ENCODE data around the gene ASTN1.

Gene ASTN1

GRCh38 chr1:177012342-177012925 is 152.1 kb downstream of the ASTN1 start:
- Mint-ChIP-seq H3K9me3 (no peaks in the 10 kb centered on the region), H3K4me3 (no peak overlapping the region)

GRCh38 chr1:177011508-177011907 is 153.0 kb downstream of the ASTN1 start:
- Mint-ChIP-seq H3K36me3 (ENCODE audit: low read depth) (no peaks in the 10 kb centered on the region), H3K4me3 (no peak overlapping the region), H3K4me1 (ENCODE audit: low read depth) (no peaks in the 10 kb centered on the region), H3K27me3 (no peaks in the 10 kb centered on the region), H3K27ac (no peak overlapping the region), H3K9me3 (no peaks in the 10 kb centered on the region)

More at GRCh38 chr1:177012342-177012925, 152.1 kb downstream of the ASTN1 start:
- no peaks in the 10 kb centered on the region for H3K4me1 Mint-ChIP-seq (ENCODE audit: low read depth)
- H3K27me3 Mint-ChIP-seq: no peaks in the 10 kb centered on the region
- H3K27ac Mint-ChIP-seq: no peak overlapping the region
- no peaks in the 10 kb centered on the region for H3K36me3 Mint-ChIP-seq (ENCODE audit: low read depth)

GRCh38 chr1:177010211-177010825 is 154.2 kb downstream of the ASTN1 start:
- Mint-ChIP-seq H3K4me3 (no peak overlapping the region), H3K36me3 (ENCODE audit: low read depth) (no peaks in the 10 kb centered on the region), H3K9me3 (no peaks in the 10 kb centered on the region), H3K27me3 (no peaks in the 10 kb centered on the region), H3K4me1 (ENCODE audit: low read depth) (no peaks in the 10 kb centered on the region), H3K27ac (no peak overlapping the region)

- Mint-ChIP-seq H3K27ac (no peak overlapping the region), H3K4me1 (ENCODE audit: low read depth) (no peaks in the 10 kb centered on the region), H3K36me3 (ENCODE audit: low read depth) (no peaks in the 10 kb centered on the region), H3K27me3 (no peaks in the 10 kb centered on the region), H3K9me3 (no peaks in the 10 kb centered on the region), H3K4me3 (no peak overlapping the region)
Observed at GRCh38 chr1:177008653-177009052, 155.9 kb downstream of the ASTN1 start.

- H3K27me3 Mint-ChIP-seq: no peaks in the 10 kb centered on the region
- H3K36me3 Mint-ChIP-seq (ENCODE audit: low read depth): no peaks in the 10 kb centered on the region
- no peak overlapping the region for H3K4me3 Mint-ChIP-seq
Observed at GRCh38 chr1:177007437-177008161, 156.9 kb downstream of the ASTN1 start.

GRCh38 chr1:177002891-177003290 is 161.6 kb downstream of the ASTN1 start:
- Mint-ChIP-seq H3K36me3 (ENCODE audit: low read depth) (no peaks in the 10 kb centered on the region), H3K27ac (no peak overlapping the region), H3K27me3 (no peaks in the 10 kb centered on the region), H3K4me1 (ENCODE audit: low read depth) (no peaks in the 10 kb centered on the region), H3K4me3 (no peak overlapping the region), H3K9me3 (no peaks in the 10 kb centered on the region)

More at GRCh38 chr1:177007437-177008161, 156.9 kb downstream of the ASTN1 start:
- Mint-ChIP-seq H3K4me1 (ENCODE audit: low read depth) (no peaks in the 10 kb centered on the region), H3K9me3 (no peaks in the 10 kb centered on the region), H3K27ac (no peak overlapping the region)

- no peaks in the 10 kb centered on the region for H3K9me3 Mint-ChIP-seq
- H3K4me1 Mint-ChIP-seq (ENCODE audit: low read depth): no peaks in the 10 kb centered on the region
- H3K27me3 Mint-ChIP-seq: no peaks in the 10 kb centered on the region
- no peak overlapping the region for H3K4me3 Mint-ChIP-seq
- H3K36me3 Mint-ChIP-seq (ENCODE audit: low read depth): no peaks in the 10 kb centered on the region
- no peak overlapping the region for H3K27ac Mint-ChIP-seq
Observed at GRCh38 chr1:177001556-177001955, 163.0 kb downstream of the ASTN1 start.

GRCh38 chr1:176998183-176998795 is 166.2 kb downstream of the ASTN1 start:
- Mint-ChIP-seq H3K27ac (no peak overlapping the region), H3K9me3 (no peaks in the 10 kb centered on the region), H3K4me1 (ENCODE audit: low read depth) (no peaks in the 10 kb centered on the region), H3K4me3 (no peak overlapping the region), H3K36me3 (ENCODE audit: low read depth) (no peaks in the 10 kb centered on the region), H3K27me3 (no peaks in the 10 kb centered on the region)

GRCh38 chr1:176996456-176997090 is 167.9 kb downstream of the ASTN1 start:
- Mint-ChIP-seq H3K4me1 (ENCODE audit: low read depth) (no peaks in the 10 kb centered on the region), H3K27ac (no peak overlapping the region), H3K36me3 (ENCODE audit: low read depth) (no peaks in the 10 kb centered on the region), H3K4me3 (no peak overlapping the region), H3K9me3 (no peaks in the 10 kb centered on the region), H3K27me3 (no peaks in the 10 kb centered on the region)

- Mint-ChIP-seq H3K36me3 (ENCODE audit: low read depth) (no peaks in the 10 kb centered on the region), H3K4me1 (ENCODE audit: low read depth) (no peaks in the 10 kb centered on the region), H3K27ac (no peak overlapping the region), H3K9me3 (no peaks in the 10 kb centered on the region), H3K27me3 (peaks cover 5% of the 10 kb centered on the region), H3K4me3 (no peak overlapping the region)
Observed at GRCh38 chr1:176994931-176995596, 169.4 kb downstream of the ASTN1 start.

- no peak overlapping the region for H3K4me3 Mint-ChIP-seq
- no peaks in the 10 kb centered on the region for H3K9me3 Mint-ChIP-seq
- H3K27ac Mint-ChIP-seq: no peak overlapping the region
- no peaks in the 10 kb centered on the region for H3K4me1 Mint-ChIP-seq (ENCODE audit: low read depth)
- peaks cover 5% of the 10 kb centered on the region for H3K27me3 Mint-ChIP-seq
- no peaks in the 10 kb centered on the region for H3K36me3 Mint-ChIP-seq (ENCODE audit: low read depth)
Observed at GRCh38 chr1:176993587-176993986, 170.9 kb downstream of the ASTN1 start.

GRCh38 chr1:176989754-176990153 is 174.8 kb downstream of the ASTN1 start:
- no peaks in the 10 kb centered on the region for H3K36me3 Mint-ChIP-seq (ENCODE audit: low read depth)
- no peak overlapping the region for H3K27ac Mint-ChIP-seq
- no peaks in the 10 kb centered on the region for H3K4me1 Mint-ChIP-seq (ENCODE audit: low read depth)
- no peaks in the 10 kb centered on the region for H3K9me3 Mint-ChIP-seq
- H3K27me3 Mint-ChIP-seq: peaks cover 13% of the 10 kb centered on the region
- H3K4me3 Mint-ChIP-seq: no peak overlapping the region

- Mint-ChIP-seq H3K27me3 (peaks cover 13% of the 10 kb centered on the region), H3K27ac (no peak overlapping the region), H3K4me1 (ENCODE audit: low read depth) (no peaks in the 10 kb centered on the region), H3K36me3 (ENCODE audit: low read depth) (no peaks in the 10 kb centered on the region), H3K4me3 (no peak overlapping the region), H3K9me3 (no peaks in the 10 kb centered on the region)
Observed at GRCh38 chr1:176989023-176989422, 175.5 kb downstream of the ASTN1 start.

GRCh38 chr1:176987016-176987415 is 177.5 kb downstream of the ASTN1 start:
- H3K4me3 Mint-ChIP-seq: no peak overlapping the region
- no peak overlapping the region for H3K27ac Mint-ChIP-seq
- H3K27me3 Mint-ChIP-seq: peaks cover 13% of the 10 kb centered on the region
- H3K36me3 Mint-ChIP-seq (ENCODE audit: low read depth): no peaks in the 10 kb centered on the region
- H3K4me1 Mint-ChIP-seq (ENCODE audit: low read depth): no peaks in the 10 kb centered on the region
- no peaks in the 10 kb centered on the region for H3K9me3 Mint-ChIP-seq
